Epidermal melanocyte (primary cell): ENCODE results near the gene ZNF493.

Experiments
- DNase-seq: peaks from one replicate; pipeline ENCODE4 v3.0.0; 2011; ENCODE audit warnings: low spot score; ENCODE audit not compliant: insufficient read length

The ZNF493 gene

DNA sequence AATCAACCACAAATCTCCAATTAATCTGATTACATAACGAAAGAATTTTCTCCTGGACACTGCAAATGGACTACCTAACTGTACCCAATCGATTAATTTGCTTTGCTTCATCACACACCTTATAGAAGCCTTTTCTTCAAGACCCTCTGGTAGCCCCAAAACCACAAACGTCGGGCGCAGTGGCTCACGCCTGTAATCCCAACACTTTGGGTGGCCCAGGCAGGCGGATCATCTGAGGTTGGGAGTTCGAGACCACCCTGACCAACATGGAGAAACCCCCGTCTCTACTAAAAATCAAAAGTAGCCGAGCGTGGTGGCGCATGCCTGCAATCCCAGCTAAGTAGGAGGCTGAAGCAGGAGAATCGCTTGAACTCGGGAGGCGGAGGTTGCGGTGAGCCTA, 65.6 kb downstream of the ZNF493 start:
- DNase-seq = no peak

DNA sequence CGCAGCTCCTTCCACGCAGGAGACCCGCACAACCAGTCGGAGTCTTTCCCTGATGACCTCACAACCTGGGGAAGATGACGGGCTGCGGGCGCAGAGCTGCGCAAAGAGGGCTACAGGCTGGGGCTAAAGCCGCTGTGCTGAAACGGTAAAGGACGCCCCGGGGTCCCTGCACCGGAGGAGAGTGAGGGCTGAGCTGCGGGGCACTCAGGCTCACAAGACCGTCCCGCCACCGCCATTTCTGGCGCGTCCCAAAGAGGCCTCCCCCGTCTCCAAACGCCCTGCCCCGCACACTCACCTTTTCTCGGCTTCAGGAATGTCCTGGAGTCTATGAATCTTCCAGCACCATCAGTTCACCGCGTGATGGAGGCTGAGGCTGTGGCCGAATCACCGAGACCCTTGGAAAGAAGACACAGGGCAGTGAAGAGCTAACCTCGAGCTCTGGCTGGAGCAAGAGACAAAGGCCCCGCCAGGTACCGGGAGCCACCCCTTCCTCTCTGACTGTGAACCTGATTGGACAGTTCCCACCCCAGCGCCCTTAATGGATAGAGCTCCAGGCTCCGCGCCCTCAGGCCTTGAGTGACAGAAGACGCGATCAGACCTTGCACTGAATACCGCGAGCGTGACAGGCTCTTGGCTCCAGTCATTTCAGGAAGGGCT, 66.6 kb downstream of the ZNF493 start:
- DNase-seq = no peak

DNA sequence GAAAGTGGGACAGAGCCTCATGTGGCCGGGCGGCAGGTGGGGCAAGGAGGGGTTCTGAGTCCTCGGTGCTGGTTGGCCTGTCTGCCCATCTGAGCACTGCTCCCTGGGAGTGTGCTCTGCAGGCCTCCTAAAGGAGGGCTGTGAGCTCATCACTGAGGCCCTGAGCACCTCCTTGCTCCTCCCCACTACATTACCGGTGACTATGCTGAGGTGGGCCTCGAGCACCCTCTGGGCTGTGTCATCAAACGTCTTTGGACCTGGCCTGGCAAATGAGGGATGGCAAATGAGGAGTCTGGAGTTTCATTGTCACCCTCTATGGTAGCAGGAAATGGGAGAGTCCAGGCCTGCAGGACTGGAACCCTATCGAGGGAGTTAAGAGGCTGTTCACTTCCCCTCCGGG, 69.7 kb downstream of the ZNF493 start:
- DNase-seq = no peak

DNA sequence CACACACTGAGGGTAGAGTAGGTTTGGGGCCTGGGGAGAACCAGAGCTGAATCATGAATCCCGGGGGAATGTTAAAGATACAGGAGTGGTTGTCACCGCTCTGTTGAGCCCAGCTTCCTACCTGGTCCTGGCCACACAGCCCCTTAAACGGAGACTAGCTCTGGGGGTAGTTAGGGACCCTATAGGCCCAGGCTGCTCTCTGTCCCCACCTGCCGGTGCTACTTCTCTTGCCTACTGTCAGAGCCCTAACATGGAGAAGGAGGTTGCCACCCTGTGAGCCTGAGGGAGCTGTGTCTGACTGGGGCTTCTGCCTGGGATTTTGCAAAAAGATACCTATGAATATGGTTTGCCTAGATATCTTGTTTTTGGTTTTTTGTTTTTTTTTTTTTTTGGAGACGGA, 71.9 kb downstream of the ZNF493 start:
- DNase-seq = no peak

DNA sequence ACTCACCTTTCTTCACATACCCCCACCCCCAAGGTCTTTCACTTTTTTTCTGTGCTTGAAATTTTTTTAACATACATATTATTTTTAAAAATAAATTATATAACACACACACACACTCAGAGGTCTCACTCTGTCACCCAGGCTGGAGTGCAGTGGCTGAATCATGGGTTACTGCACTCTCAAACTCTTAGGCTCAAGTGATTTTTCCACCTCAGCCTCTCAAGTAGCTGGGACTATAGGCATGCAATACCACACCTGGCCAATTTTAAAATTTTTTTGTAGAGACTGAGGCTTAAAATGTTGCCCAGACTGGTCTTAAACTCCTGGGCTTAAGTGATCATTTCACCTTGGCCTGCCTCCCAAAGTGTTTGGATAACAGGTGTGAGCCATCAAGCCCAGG, 75.6 kb downstream of the ZNF493 start:
- no peak for DNase-seq

DNA sequence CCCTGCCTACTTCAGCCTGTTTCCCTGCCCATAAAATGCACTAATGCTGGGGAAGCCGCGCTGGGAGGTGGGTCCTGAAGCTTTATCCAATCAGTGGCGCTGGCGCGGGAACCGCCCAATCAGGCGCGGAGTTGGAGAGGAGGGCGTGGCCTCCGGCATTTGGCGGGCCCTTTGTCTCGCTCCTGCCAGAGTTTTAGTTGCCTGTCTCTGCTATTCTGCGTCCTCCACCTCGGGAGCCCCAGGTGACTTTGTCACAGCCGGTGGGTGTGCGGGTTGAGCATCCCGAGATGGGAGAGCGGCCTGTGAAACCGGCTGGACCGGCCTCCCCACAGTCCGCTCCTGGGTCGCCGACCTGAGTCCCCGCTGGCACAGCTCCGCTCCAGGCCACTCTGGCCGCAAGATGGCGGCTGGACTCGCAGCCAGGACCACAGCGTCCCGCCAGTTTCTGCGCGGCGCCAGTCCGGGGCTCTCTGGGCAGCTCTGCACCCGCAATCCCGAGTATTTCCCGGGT, 77.8 kb downstream of the ZNF493 start:
- no peak for DNase-seq
